Activated CD8-positive, alpha-beta memory T cell treated with anti-CD3 and anti-CD28 coated beads for 36 hours (primary cell): Measurements from ENCODE around the gene PIP5K1C. TPM values are rescaled to one million over a fixed set of nuclear protein-coding genes. Genes with fewer than 3 reads are reported as not detected.

Experiments used
- CTCF ChIA-PET: fragments of 350-600 bp; sonication (Branson Sonifier 250); formaldehyde crosslinking; loops from one replicate; lab custom pipeline; 2021; ENCODE audit warnings: antibody characterized with exemption; lab: Charles Lee
- POLR2A ChIA-PET: fragments of 350-600 bp; sonication (Branson Sonifier 250); formaldehyde crosslinking; loops from one replicate; lab custom pipeline; 2021; ENCODE audit warnings: antibody characterized with exemption; lab: Charles Lee
- total RNA-seq, 2 experiments: library from RNA; stranded (reverse); gene quantifications; one replicate each; pipeline ENCODE4 v1.2.3, GENCODE V29; 2021

PIP5K1C gene
- total RNA-seq, 2 experiments from 2014 or later, result 29.6 to 30.3 TPM

GRCh38 chr19:3612330-3612729 lies 87.9 kb downstream of the PIP5K1C start:
- ChIA-PET POLR2A (no interaction called here), CTCF (no interaction called here)

GRCh38 chr19:3611841-3612240 lies 88.4 kb downstream of the PIP5K1C start:
- CTCF ChIA-PET, result no interaction called here
- POLR2A ChIA-PET, result no interaction called here

- POLR2A ChIA-PET, result no interaction called here
- CTCF ChIA-PET, result no interaction called here
These were observed 89.2 kb downstream of the PIP5K1C start for GRCh38 chr19:3610745-3611717.

- ChIA-PET CTCF (interaction anchor here (1.5 kb wide), 1 partner anchor 9 kb away, joined by 6 read pairs; no protein-coding TSS in a partner anchor), POLR2A (no interaction called here)
These were observed 90.2 kb downstream of the PIP5K1C start for GRCh38 chr19:3609779-3610719.

GRCh38 chr19:3608750-3609322 lies 91.4 kb downstream of the PIP5K1C start:
- POLR2A ChIA-PET, result interaction anchor here (0.6 kb wide), 1 partner anchor 102 kb away, joined by 4 read pairs; no protein-coding TSS in a partner anchor
- CTCF ChIA-PET, result interaction anchor here (0.6 to 1.5 kb wide), 3 partner anchors 10 to 13 kb away, joined by 3 to 6 read pairs (median 4); no protein-coding TSS in a partner anchor

- CTCF ChIA-PET, result interaction anchor here (1.0 to 1.1 kb wide), 2 partner anchors 13 to 19 kb away, joined by 3 to 4 read pairs; no protein-coding TSS in a partner anchor
- POLR2A ChIA-PET, result interaction anchor here (0.6 kb wide), 1 partner anchor 101 kb away, joined by 4 read pairs; no protein-coding TSS in a partner anchor
These were observed 92.1 kb downstream of the PIP5K1C start for GRCh38 chr19:3608079-3608641.

GRCh38 chr19:3607303-3608078 lies 92.8 kb downstream of the PIP5K1C start:
- ChIA-PET CTCF (interaction anchor here (1.1 kb wide), 1 partner anchor 20 kb away, joined by 3 read pairs; no protein-coding TSS in a partner anchor), POLR2A (no interaction called here)

GRCh38 chr19:3606690-3607289 lies 93.5 kb downstream of the PIP5K1C start, which contains the start of gene TBXA2R:
Gene TBXA2R, minus strand, starts transcription at chr19:3606875. Its CDS starts 6,241 bp downstream, at chr19:3600634.
- POLR2A ChIA-PET, result no interaction called here
- CTCF ChIA-PET, result no interaction called here

- ChIA-PET POLR2A (no interaction called here), CTCF (no interaction called here)
These were observed 94.0 kb downstream of the PIP5K1C start for GRCh38 chr19:3606174-3606689.

- CTCF ChIA-PET, result no interaction called here
- POLR2A ChIA-PET, result no interaction called here
These were observed 94.5 kb downstream of the PIP5K1C start for GRCh38 chr19:3605770-3606169.

- CTCF ChIA-PET, result interaction anchor here (0.7 to 1.4 kb wide), 2 partner anchors 13 to 20 kb away, joined by 3 to 6 read pairs; partner anchors contain the start of gene GIPC3
- POLR2A ChIA-PET, result interaction anchor here (1.0 kb wide), 1 partner anchor 47 kb away, joined by 3 read pairs; no protein-coding TSS in a partner anchor
These were observed 94.9 kb downstream of the PIP5K1C start for GRCh38 chr19:3605361-3605760.

- CTCF ChIA-PET, result interaction anchor here (0.6 to 1.4 kb wide), 3 partner anchors 12 to 65 kb away, joined by 3 to 6 read pairs (median 3); partner anchors contain the start of gene GIPC3
- POLR2A ChIA-PET, result interaction anchor here (0.6 to 1.0 kb wide), 2 partner anchors 47 to 317 kb away, joined by 3 to 4 read pairs; no protein-coding TSS in a partner anchor
These were observed 95.3 kb downstream of the PIP5K1C start for GRCh38 chr19:3604987-3605343.

- ChIA-PET POLR2A (interaction anchor here (0.6 to 1.0 kb wide), 2 partner anchors 46 to 317 kb away, joined by 3 to 4 read pairs; no protein-coding TSS in a partner anchor), CTCF (interaction anchor here (0.6 to 1.4 kb wide), 3 partner anchors 12 to 65 kb away, joined by 3 to 6 read pairs (median 3); partner anchors contain the start of gene GIPC3)
These were observed 95.9 kb downstream of the PIP5K1C start for GRCh38 chr19:3604227-3604986.

- POLR2A ChIA-PET, result interaction anchor here (0.7 kb wide), 1 partner anchor 44 kb away, joined by 3 read pairs; no protein-coding TSS in a partner anchor
- CTCF ChIA-PET, result interaction anchor here (0.7 to 1.7 kb wide), 2 partner anchors 16 to 92 kb away, joined by 3 to 4 read pairs; no protein-coding TSS in a partner anchor
These were observed 97.0 kb downstream of the PIP5K1C start for GRCh38 chr19:3603121-3603811.

- CTCF ChIA-PET, result no interaction called here
- POLR2A ChIA-PET, result no interaction called here
These were observed 99.2 kb downstream of the PIP5K1C start for GRCh38 chr19:3601021-3601420.
